Inflammatory macrophage (primary cell): ENCODE results near the gene ELAVL2.

Source experiments
- DNase-seq, 2 donors: peaks; one replicate each; pipeline ENCODE4 v3.0.0-alpha.2; 2020 to 2022

ELAVL2 gene

GRCh38 chr9:23659346-23660006, 166.6 kb downstream of the ELAVL2 start:
- DNase-seq, result no peak

GRCh38 chr9:23658376-23659258, 167.4 kb downstream of the ELAVL2 start:
- no peak for DNase-seq

GRCh38 chr9:23651051-23651450, 175.0 kb downstream of the ELAVL2 start:
- no peak for DNase-seq

- DNase-seq, result no peak
Measured at GRCh38 chr9:23648651-23649050, 177.4 kb downstream of the ELAVL2 start.

GRCh38 chr9:23644896-23645295, 181.1 kb downstream of the ELAVL2 start:
- no peak for DNase-seq

GRCh38 chr9:23644326-23644725, 181.7 kb downstream of the ELAVL2 start:
- DNase-seq, result no peak

GRCh38 chr9:23643656-23644258, 182.3 kb downstream of the ELAVL2 start:
- DNase-seq, result no peak
